Endothelial cell of umbilical vein (primary cell): ENCODE data around the gene DNAH11.

Experiments used
- EZH2 ChIP-seq: IDR thresholded peaks from 2 replicates; pipeline ENCODE4 v1.6.1; 2012; ENCODE audit warnings: borderline replicate concordance, low read depth, mild to moderate bottlenecking, moderate library complexity, low read length, inconsistent platforms; ENCODE audit not compliant: severe bottlenecking
- FOS ChIP-seq: IDR thresholded peaks from 2 replicates; pipeline ENCODE4 v1.6.1; 2011; ENCODE audit warnings: mild to moderate bottlenecking, low read length, moderate library complexity, borderline replicate concordance; ENCODE audit not compliant: insufficient read depth
- MYC ChIP-seq: IDR thresholded peaks from one replicate; pipeline ENCODE4 v1.6.1; 2011; ENCODE audit warnings: mild to moderate bottlenecking, low read depth, low read length
- POLR2A ChIP-seq: IDR thresholded peaks from 2 replicates; pipeline ENCODE4 v1.6.1; 2012; ENCODE audit warnings: low read depth, mild to moderate bottlenecking, control low read depth, low read length
- POLR2AphosphoS5 ChIP-seq: IDR thresholded peaks from 2 replicates; pipeline ENCODE4 v1.6.1; 2012; ENCODE audit warnings: low read depth, mild to moderate bottlenecking, control low read depth, low read length, moderate library complexity; ENCODE audit not compliant: insufficient read depth
- TF ChIP-seq, protein P1 (sequence below), 2 donors: IDR thresholded peaks; 1 replicate in 1 of 2; 2 replicates in 1 of 2; pipeline ENCODE4 v1.5.1; 2011; ENCODE audit warnings: low read length in 2 of 2, mild to moderate bottlenecking in 2 of 2, moderate library complexity in 2 of 2, control low read depth in 1 of 2, inconsistent platforms in 1 of 2, low read depth in 1 of 2; ENCODE audit not compliant: insufficient read depth in 1 of 2; ENCODE audit errors: extremely low read depth in 1 of 2
- TF ChIP-seq, protein P2 (sequence below): IDR thresholded peaks from 2 replicates; pipeline ENCODE4 v1.6.1; 2011; ENCODE audit not compliant: insufficient read depth, insufficient read length

- TF ChIP-seq, protein P1, sequence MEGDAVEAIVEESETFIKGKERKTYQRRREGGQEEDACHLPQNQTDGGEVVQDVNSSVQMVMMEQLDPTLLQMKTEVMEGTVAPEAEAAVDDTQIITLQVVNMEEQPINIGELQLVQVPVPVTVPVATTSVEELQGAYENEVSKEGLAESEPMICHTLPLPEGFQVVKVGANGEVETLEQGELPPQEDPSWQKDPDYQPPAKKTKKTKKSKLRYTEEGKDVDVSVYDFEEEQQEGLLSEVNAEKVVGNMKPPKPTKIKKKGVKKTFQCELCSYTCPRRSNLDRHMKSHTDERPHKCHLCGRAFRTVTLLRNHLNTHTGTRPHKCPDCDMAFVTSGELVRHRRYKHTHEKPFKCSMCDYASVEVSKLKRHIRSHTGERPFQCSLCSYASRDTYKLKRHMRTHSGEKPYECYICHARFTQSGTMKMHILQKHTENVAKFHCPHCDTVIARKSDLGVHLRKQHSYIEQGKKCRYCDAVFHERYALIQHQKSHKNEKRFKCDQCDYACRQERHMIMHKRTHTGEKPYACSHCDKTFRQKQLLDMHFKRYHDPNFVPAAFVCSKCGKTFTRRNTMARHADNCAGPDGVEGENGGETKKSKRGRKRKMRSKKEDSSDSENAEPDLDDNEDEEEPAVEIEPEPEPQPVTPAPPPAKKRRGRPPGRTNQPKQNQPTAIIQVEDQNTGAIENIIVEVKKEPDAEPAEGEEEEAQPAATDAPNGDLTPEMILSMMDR (IDR thresholded peaks at IDR 0.05; ENCODE audit: extremely low read depth in 1 of 2, insufficient read depth in 1 of 2, low read depth in 1 of 2, low read length in 2 of 2), result no peak
- TF ChIP-seq POLR2A, result no peak
- no peak for TF ChIP-seq EZH2
- TF ChIP-seq POLR2AphosphoS5, result no peak
- no peak for TF ChIP-seq MYC
- TF ChIP-seq, protein P2, sequence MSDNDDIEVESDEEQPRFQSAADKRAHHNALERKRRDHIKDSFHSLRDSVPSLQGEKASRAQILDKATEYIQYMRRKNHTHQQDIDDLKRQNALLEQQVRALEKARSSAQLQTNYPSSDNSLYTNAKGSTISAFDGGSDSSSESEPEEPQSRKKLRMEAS, result no peak
- no peak for TF ChIP-seq FOS
Observed at GRCh38 chr7:21624320-21624719, 81.5 kb downstream of the DNAH11 start.
